ENCODE results near the gene ALKBH6. TPM values are rescaled to one million over a fixed set of nuclear protein-coding genes. Genes with fewer than 3 reads are reported as not detected.
"Not testable (repeated sequence)": the region's sequence is repeated elsewhere in the genome, so short reads cannot be mapped to it uniquely, and the experiment has no call there.

ALKBH6 gene
- total RNA-seq, 1 experiment from 2014 or later: 32.5 TPM

- H4K8ac ChIP-seq (replicated peaks; ENCODE audit: insufficient read length, low read depth, low read length): no peak overlapping the region
- Mint-ChIP-seq H3K4me1 (peaks cover 13 to 17% of the 10 kb centered on the region in 2 experiments), H3K4me3 (no peak overlapping the region; a peak in 1 of 5 replicates), H3K27me3 (ENCODE audit: low read depth) (peaks cover 76% of the 10 kb centered on the region), H3K36me3 (ENCODE audit: insufficient read depth in 1 of 3, low read depth in 3 of 3) (no peaks in the 10 kb centered on the region; a peak in 1 of 7 replicates), H3K9me3 (no peaks in the 10 kb centered on the region; a peak in 1 of 5 replicates), H3K27ac (no peak overlapping the region)
- H3K18ac ChIP-seq (ENCODE audit: insufficient read length, low read depth, low read length): no peak overlapping the region
- H2BK20ac ChIP-seq (ENCODE audit: low read depth, low read length, poor library complexity, severe bottlenecking): no peak overlapping the region
- no peak overlapping the region for H3K14ac ChIP-seq (ENCODE audit: insufficient read depth, low read length)
- no peaks in the 10 kb centered on the region for H4K20me1 ChIP-seq (ENCODE audit: control insufficient read depth, insufficient read depth, insufficient read length)
- DNase-seq: no peak
- H3T11ph ChIP-seq (ENCODE audit: low read length): no peak overlapping the region
- H2AK5ac ChIP-seq (ENCODE audit: insufficient read length, low read length): no peak overlapping the region
- H3K9me3 ChIP-seq (ENCODE audit: control insufficient read depth, low read depth, low read length): no peaks in the 10 kb centered on the region
- no peak for TF ChIP-seq CTCF (conservative IDR thresholded peaks at IDR 0.05)
- no peak overlapping the region for H3K23ac ChIP-seq (ENCODE audit: insufficient read length, low read depth, low read length)
- H3K79me2 ChIP-seq (ENCODE audit: insufficient read depth, low read length): no peaks in the 10 kb centered on the region
- H3K4ac ChIP-seq (ENCODE audit: low read depth, low read length): no peak overlapping the region
- H4K91ac ChIP-seq (ENCODE audit: insufficient read length, low read depth, low read length): no peak overlapping the region
- no peaks in the 10 kb centered on the region for H3K79me1 ChIP-seq (ENCODE audit: insufficient read depth, low read depth, low read length, poor library complexity, severe bottlenecking)
- no peak overlapping the region for H3K9ac ChIP-seq (ENCODE audit: extremely low read depth, insufficient read length, low read length)
- no CpG with 5 or more reads among the region's 8 CpGs for WGBS (ENCODE audit: extremely low coverage, insufficient read length, low lambda C conversion rate)
- H3K23me2 ChIP-seq (ENCODE audit: insufficient read length, low read depth, low read length, poor library complexity, severe bottlenecking): no peaks in the 10 kb centered on the region
- H4K5ac ChIP-seq (ENCODE audit: insufficient read length, low read depth, low read length): no peak overlapping the region
- no peak overlapping the region for H3K4me2 ChIP-seq (ENCODE audit: insufficient read depth, insufficient read length, low read length)
- no peak overlapping the region for H2AFZ ChIP-seq (ENCODE audit: low read length)
- H3K27me3 ChIP-seq (ENCODE audit: insufficient read depth, low read length): no peaks in the 10 kb centered on the region; the same call in 1 of the 2 replicates
- no peak overlapping the region for H3K56ac ChIP-seq (ENCODE audit: insufficient read length, low read depth, low read length)
- H2BK15ac ChIP-seq (ENCODE audit: low read depth, low read length): no peak overlapping the region
- H3K27ac ChIP-seq (ENCODE audit: insufficient read length, low read depth, low read length): no peak overlapping the region
- no peaks in the 10 kb centered on the region for H3K4me1 ChIP-seq (ENCODE audit: insufficient read depth, low read length)
- no peak overlapping the region for H2BK5ac ChIP-seq (ENCODE audit: insufficient read length, low read length)
- no peak overlapping the region for H2BK12ac ChIP-seq (ENCODE audit: insufficient read length, low read depth, low read length)
- H2BK120ac ChIP-seq (ENCODE audit: low read depth, low read length, poor library complexity, severe bottlenecking): no peak overlapping the region
Observed at GRCh38 chr19:35983177-35983576, 30.8 kb downstream of the ALKBH6 start.

- not testable (repeated sequence) for H2BK120ac ChIP-seq (ENCODE audit: low read depth, low read length, poor library complexity, severe bottlenecking); H2BK12ac ChIP-seq (ENCODE audit: insufficient read length, low read depth, low read length); H3K18ac ChIP-seq (ENCODE audit: insufficient read length, low read depth, low read length); H2BK15ac ChIP-seq (ENCODE audit: low read depth, low read length); H3K9me3 ChIP-seq (ENCODE audit: control insufficient read depth, low read depth, low read length); H2AFZ ChIP-seq (ENCODE audit: low read length); H3K79me2 ChIP-seq (ENCODE audit: insufficient read depth, low read length); H3K56ac ChIP-seq (ENCODE audit: insufficient read length, low read depth, low read length); H3K23me2 ChIP-seq (ENCODE audit: insufficient read length, low read depth, low read length, poor library complexity, severe bottlenecking); H4K20me1 ChIP-seq (ENCODE audit: control insufficient read depth, insufficient read depth, insufficient read length); DNase-seq; H3K9ac ChIP-seq (ENCODE audit: extremely low read depth, insufficient read length, low read length); H3T11ph ChIP-seq (ENCODE audit: low read length); H3K23ac ChIP-seq (ENCODE audit: insufficient read length, low read depth, low read length); H3K79me1 ChIP-seq (ENCODE audit: insufficient read depth, low read depth, low read length, poor library complexity, severe bottlenecking); H4K8ac ChIP-seq (replicated peaks; ENCODE audit: insufficient read length, low read depth, low read length); H4K5ac ChIP-seq (ENCODE audit: insufficient read length, low read depth, low read length); H3K27ac Mint-ChIP-seq; H2AK5ac ChIP-seq (ENCODE audit: insufficient read length, low read length); H3K4ac ChIP-seq (ENCODE audit: low read depth, low read length); H2BK20ac ChIP-seq (ENCODE audit: low read depth, low read length, poor library complexity, severe bottlenecking); H2BK5ac ChIP-seq (ENCODE audit: insufficient read length, low read length); H3K27ac ChIP-seq (ENCODE audit: insufficient read length, low read depth, low read length); H4K91ac ChIP-seq (ENCODE audit: insufficient read length, low read depth, low read length); H3K4me2 ChIP-seq (ENCODE audit: insufficient read depth, insufficient read length, low read length); H3K4me1 ChIP-seq (ENCODE audit: insufficient read depth, low read length); H3K4me3 Mint-ChIP-seq; H3K27me3 ChIP-seq (ENCODE audit: insufficient read depth, low read length); H3K9me3 Mint-ChIP-seq; H3K36me3 Mint-ChIP-seq (ENCODE audit: insufficient read depth in 1 of 3, low read depth in 3 of 3); H3K14ac ChIP-seq (ENCODE audit: insufficient read depth, low read length)
- WGBS (ENCODE audit: extremely low coverage, insufficient read length, low lambda C conversion rate): no CpG with 5 or more reads among the region's 4 CpGs
- Mint-ChIP-seq H3K4me1 (peaks cover 15 to 19% of the 10 kb centered on the region in 2 experiments), H3K27me3 (ENCODE audit: low read depth) (peaks cover 68% of the 10 kb centered on the region)
Observed at GRCh38 chr19:35980997-35981396, 33.0 kb downstream of the ALKBH6 start.

All from H9 (cell line).